Left lung (tissue), 10 donors: ENCODE results near the gene CROCC. TPM values are rescaled to one million over a fixed set of nuclear protein-coding genes. Genes with fewer than 3 reads are reported as not detected.

Experiments used
- ATAC-seq: fragments of 200-7000 bp; cut with Tn5 transposase; one replicate; pipeline ENCODE4 v1.9.1; 2020; ENCODE audit warnings: moderate library complexity
- DNase-seq, 4 donors: peaks; one replicate each; pipeline ENCODE4 v3.0.0-alpha.2; 2013 to 2020
- H3K27ac ChIP-seq, 2 donors: fragments of 200-600 bp; sonication (generic) in 1 of 2; one replicate each; pipeline versions ENCODE4 v1.5.0 to v1.8.0; 2020 to 2021
- H3K27me3 ChIP-seq, 2 donors: fragments of 200-600 bp; sonication (generic) in 1 of 2; one replicate each; pipeline versions ENCODE4 v1.5.0 to v1.8.0; 2020 to 2021
- H3K36me3 ChIP-seq, 2 donors: fragments of 200-600 bp; sonication (generic) in 1 of 2; one replicate each; pipeline versions ENCODE4 v1.5.0 to v1.8.0; 2020 to 2021
- H3K4me1 ChIP-seq, 2 donors: fragments of 200-600 bp; one replicate each; pipeline ENCODE4 v1.8.0; 2021
- H3K4me3 ChIP-seq, 2 donors: fragments of 200-600 bp; sonication (generic) in 1 of 2; one replicate each; pipeline versions ENCODE4 v1.5.0 to v1.8.0; 2020 to 2021; ENCODE audit warnings: mild to moderate bottlenecking in 1 of 2
- H3K9me3 ChIP-seq, 2 donors: fragments of 200-600 bp; sonication (generic) in 1 of 2; one replicate each; pipeline versions ENCODE4 v1.5.0 to v1.8.0; 2020 to 2021
- intact Hi-C, 2 donors: fragments of 100-400 bp; cut with DNase I; formaldehyde crosslinking; loops; one replicate each; pipeline versions ENCODE4 v1.11.2 to v1.14.2; 2022
- polyA plus RNA-seq, 6 donors: library from polyadenylated mRNA; unstranded; fragments of 120-200 nt; gene quantifications; one replicate each; pipeline ENCODE4 v1.2.1, GENCODE V29; 2013; ENCODE audit not compliant: insufficient read length in 6 of 6
- total RNA-seq, 2 donors: library from RNA; stranded (reverse); fragmentation: NEBNext Ultra II Directional; extraction: Animal tissue kit (Norgen Biotek cat#: 25700); gene quantifications; one replicate each; pipeline ENCODE4 v1.2.1, GENCODE V29; 2021
- TF ChIP-seq, protein P1 (sequence below), 2 donors: fragments of 200-600 bp; sonication (generic) in 1 of 2; IDR thresholded peaks; one replicate each; pipeline versions ENCODE4 v1.5.0 to v1.8.0; 2021; ENCODE audit warnings: antibody characterized with exemption in 2 of 2
- donor health status: DM: no; HTN: yes; CAD: no.
- donor health status: DM: no; HTN: no; CAD: no.

CROCC gene
- total and polyA plus RNA-seq, 8 donors, result 19.1 to 66.2 (median 53.9) TPM

DNA sequence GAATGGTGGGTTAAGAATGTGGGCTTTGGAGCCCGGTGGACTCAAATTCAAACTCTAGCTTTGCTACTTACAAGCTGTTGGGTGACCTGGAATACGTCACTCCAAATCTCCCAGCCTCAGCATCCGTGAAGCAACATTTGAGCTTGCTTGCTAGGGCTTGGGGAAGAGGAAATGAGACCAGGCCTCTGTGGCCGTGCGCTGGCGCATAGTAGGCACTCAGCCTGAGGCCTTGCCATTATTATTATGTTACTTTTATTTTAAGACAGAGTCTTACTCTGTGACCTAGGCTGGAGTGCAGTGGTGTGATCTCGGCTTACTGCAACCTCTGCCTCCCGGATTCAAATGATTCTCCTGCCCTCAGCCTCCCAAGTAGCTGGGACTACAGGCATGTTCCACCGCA, 70.9 kb downstream of the CROCC start:
- no peaks in the 10 kb centered on the region for H3K9me3 ChIP-seq
- ATAC-seq, result no peak
- no peak for DNase-seq
- intact Hi-C loops, result no loop called here
- H3K27me3 ChIP-seq, result no peaks in the 10 kb centered on the region
- TF ChIP-seq, protein P1, sequence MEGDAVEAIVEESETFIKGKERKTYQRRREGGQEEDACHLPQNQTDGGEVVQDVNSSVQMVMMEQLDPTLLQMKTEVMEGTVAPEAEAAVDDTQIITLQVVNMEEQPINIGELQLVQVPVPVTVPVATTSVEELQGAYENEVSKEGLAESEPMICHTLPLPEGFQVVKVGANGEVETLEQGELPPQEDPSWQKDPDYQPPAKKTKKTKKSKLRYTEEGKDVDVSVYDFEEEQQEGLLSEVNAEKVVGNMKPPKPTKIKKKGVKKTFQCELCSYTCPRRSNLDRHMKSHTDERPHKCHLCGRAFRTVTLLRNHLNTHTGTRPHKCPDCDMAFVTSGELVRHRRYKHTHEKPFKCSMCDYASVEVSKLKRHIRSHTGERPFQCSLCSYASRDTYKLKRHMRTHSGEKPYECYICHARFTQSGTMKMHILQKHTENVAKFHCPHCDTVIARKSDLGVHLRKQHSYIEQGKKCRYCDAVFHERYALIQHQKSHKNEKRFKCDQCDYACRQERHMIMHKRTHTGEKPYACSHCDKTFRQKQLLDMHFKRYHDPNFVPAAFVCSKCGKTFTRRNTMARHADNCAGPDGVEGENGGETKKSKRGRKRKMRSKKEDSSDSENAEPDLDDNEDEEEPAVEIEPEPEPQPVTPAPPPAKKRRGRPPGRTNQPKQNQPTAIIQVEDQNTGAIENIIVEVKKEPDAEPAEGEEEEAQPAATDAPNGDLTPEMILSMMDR (IDR thresholded peaks at IDR 0.05), result no peak
- H3K4me3 ChIP-seq, result no peak overlapping the region
- H3K27ac ChIP-seq, result no peak overlapping the region
- H3K4me1 ChIP-seq, result no peaks in the 10 kb centered on the region
- peaks cover 0 to 92% of the 10 kb centered on the region in 2 donors for H3K36me3 ChIP-seq

DNA sequence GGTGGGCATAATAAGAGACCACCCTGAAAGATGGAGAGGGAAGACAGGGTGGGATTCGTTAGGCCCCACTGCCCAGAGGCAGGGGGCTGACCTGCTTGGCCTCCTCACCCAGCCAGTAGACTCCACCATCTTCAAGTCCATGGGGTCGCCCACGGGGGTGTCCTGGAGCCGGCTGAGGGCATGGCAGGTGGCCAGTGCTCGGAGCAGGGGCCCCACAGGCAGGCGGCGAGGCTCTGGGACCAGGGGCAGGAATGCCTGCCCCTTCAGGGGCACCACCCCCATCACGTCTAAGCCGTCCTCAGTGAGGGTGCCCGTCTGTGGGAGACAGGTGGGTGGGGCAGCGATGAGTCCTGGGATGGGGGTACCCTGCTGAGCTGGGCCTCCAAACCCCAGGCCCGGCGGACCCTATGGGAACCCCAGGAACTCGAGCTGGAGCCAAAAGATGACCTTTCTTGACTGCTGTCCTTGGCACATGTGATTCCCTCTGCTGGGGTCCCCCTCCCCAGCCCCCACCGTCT, 71.8 kb downstream of the CROCC start:
- H3K36me3 ChIP-seq, result peaks cover 0 to 92% of the 10 kb centered on the region in 2 donors

DNA sequence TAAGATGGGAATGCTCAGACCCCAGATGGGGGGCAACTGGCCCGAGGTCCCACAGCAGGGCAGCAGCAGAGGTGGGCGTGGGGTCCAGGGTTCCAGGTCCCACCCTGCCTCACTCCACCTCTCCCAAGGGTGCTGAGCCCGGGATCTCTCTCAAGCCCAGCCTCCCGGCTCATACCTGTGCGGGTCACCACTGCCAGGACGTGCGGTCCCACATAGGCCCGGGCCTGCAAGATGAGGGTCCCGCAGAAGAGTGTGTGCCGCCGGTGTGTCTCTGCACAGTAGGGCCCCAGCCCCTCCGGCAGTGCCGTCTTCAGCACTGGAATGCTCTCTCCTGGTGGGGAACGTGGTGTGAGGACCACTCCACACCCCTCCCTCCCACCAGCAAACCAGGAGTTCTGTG, 75.1 kb downstream of the CROCC start:
- Histone ChIP-seq H3K36me3 (peaks cover 0 to 94% of the 10 kb centered on the region in 2 donors), H3K4me1 (no peaks in the 10 kb centered on the region), H3K9me3 (no peaks in the 10 kb centered on the region), H3K27ac (no peak overlapping the region), H3K27me3 (no peaks in the 10 kb centered on the region), H3K4me3 (no peak overlapping the region)
- intact Hi-C loops, result no loop called here
- TF ChIP-seq, protein P1 (IDR thresholded peaks at IDR 0.05), result no peak
- ATAC-seq, result no peak
- DNase-seq, result no peak

More for the DNA sequence above, 71.8 kb downstream of the CROCC start:
- no peak overlapping the region for H3K27ac ChIP-seq
- H3K9me3 ChIP-seq, result no peaks in the 10 kb centered on the region
- no peak overlapping the region for H3K4me3 ChIP-seq
- intact Hi-C loops, result no loop called here
- DNase-seq, result no peak
- no peaks in the 10 kb centered on the region for H3K4me1 ChIP-seq
- no peak for ATAC-seq
- no peaks in the 10 kb centered on the region for H3K27me3 ChIP-seq
- TF ChIP-seq, protein P1 (IDR thresholded peaks at IDR 0.05), result no peak

DNA sequence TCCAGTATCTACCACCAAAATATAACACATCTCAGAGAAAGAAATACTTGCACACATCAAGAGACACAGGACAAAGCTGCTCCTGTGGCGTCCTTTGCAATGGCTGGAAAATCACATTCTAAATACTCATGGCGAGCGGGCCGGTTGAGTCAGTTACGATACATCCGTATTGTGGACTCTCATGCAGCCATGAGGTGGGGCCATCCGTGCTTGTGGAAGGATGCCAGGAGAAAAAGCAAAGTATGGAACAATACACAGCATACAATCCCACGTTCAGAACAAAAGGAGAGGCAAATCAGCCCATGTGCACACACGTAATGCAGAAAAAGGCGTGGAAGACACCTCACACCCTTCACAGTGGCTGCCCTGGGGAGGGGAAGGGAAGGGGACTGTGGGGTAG, 76.9 kb downstream of the CROCC start:
- Histone ChIP-seq H3K27me3 (no peaks in the 10 kb centered on the region), H3K9me3 (no peaks in the 10 kb centered on the region), H3K27ac (no peak overlapping the region), H3K4me1 (no peaks in the 10 kb centered on the region), H3K4me3 (no peak overlapping the region), H3K36me3 (peaks cover 0 to 93% of the 10 kb centered on the region in 2 donors)
- DNase-seq, result no peak
- TF ChIP-seq, protein P1 (IDR thresholded peaks at IDR 0.05), result no peak
- ATAC-seq, result no peak
- intact Hi-C loops, result no loop called here

DNA sequence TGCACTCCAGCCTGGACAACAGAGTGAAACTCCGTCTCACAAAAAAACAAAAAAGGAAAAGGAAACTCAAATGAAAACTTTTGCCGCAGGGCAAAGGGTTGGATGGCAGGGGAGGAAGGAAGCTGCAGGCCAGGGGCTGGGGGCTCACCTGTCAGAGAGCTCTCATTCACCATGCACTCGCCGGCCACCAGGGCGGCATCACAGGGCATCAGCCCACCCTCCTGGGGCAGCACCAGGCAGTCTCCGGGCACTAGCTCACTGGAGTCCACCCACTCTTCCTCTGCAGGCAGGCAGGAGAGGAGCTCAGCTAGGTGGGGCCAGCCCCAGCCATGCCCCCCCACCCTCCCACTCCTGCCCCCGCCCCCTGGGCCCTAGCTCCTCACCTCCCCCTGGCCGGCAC, 78.1 kb downstream of the CROCC start:
- Histone ChIP-seq H3K27ac (no peak overlapping the region), H3K36me3 (peaks cover 0 to 96% of the 10 kb centered on the region in 2 donors), H3K27me3 (no peaks in the 10 kb centered on the region), H3K4me1 (no peaks in the 10 kb centered on the region), H3K9me3 (no peaks in the 10 kb centered on the region), H3K4me3 (no peak overlapping the region)
- intact Hi-C loops, result no loop called here
- ATAC-seq (no peak), DNase-seq (no peak)
- TF ChIP-seq, protein P1 (IDR thresholded peaks at IDR 0.05), result no peak
